ENCODE data around the gene EGFL7. TPM values are rescaled to one million over a fixed set of nuclear protein-coding genes. Genes with fewer than 3 reads are reported as not detected.

EGFL7 gene
- total RNA-seq, 1 experiment from 2014 or later = 38.0 TPM

GRCh38 chr9:136656183-136656738 lies 6.5 kb upstream of the EGFL7 start:
- H3K27ac Mint-ChIP-seq = no peak overlapping the region
- no CpG with 5 or more reads among the region's 11 CpGs for WGBS (ENCODE audit: extremely low coverage, insufficient read length, low lambda C conversion rate)

More at GRCh38 chr9:136656183-136656738, 6.5 kb upstream of the EGFL7 start:
- Histone ChIP-seq H3K4me1 (ENCODE audit: insufficient read depth, low read length) (no peaks in the 10 kb centered on the region), H3K4ac (ENCODE audit: low read depth, low read length) (no peak overlapping the region), H3K4me2 (ENCODE audit: insufficient read depth, insufficient read length, low read length) (no peak overlapping the region), H3K23ac (ENCODE audit: insufficient read length, low read depth, low read length) (no peak overlapping the region), H2BK5ac (ENCODE audit: insufficient read length, low read length) (no peak overlapping the region), H2BK120ac (ENCODE audit: low read depth, low read length, poor library complexity, severe bottlenecking) (no peak overlapping the region), H3K9ac (ENCODE audit: extremely low read depth, insufficient read length, low read length) (no peak overlapping the region), H3K9me3 (ENCODE audit: control insufficient read depth, low read depth, low read length) (no peaks in the 10 kb centered on the region), H4K8ac (replicated peaks; ENCODE audit: insufficient read length, low read depth, low read length) (no peak overlapping the region), H3K27me3 (ENCODE audit: insufficient read depth, low read length) (no peaks in the 10 kb centered on the region), H3K23me2 (ENCODE audit: insufficient read length, low read depth, low read length, poor library complexity, severe bottlenecking) (no peaks in the 10 kb centered on the region), H3K18ac (ENCODE audit: insufficient read length, low read depth, low read length) (no peak overlapping the region), H3K27ac (ENCODE audit: insufficient read length, low read depth, low read length) (no peak overlapping the region), H2AK5ac (ENCODE audit: insufficient read length, low read length) (no peak overlapping the region), H3K14ac (ENCODE audit: insufficient read depth, low read length) (no peak overlapping the region), H4K20me1 (ENCODE audit: control insufficient read depth, insufficient read depth, insufficient read length) (no peaks in the 10 kb centered on the region), H3K56ac (ENCODE audit: insufficient read length, low read depth, low read length) (no peak overlapping the region), H3K79me2 (ENCODE audit: insufficient read depth, low read length) (no peaks in the 10 kb centered on the region), H2BK15ac (ENCODE audit: low read depth, low read length) (no peak overlapping the region), H3K79me1 (ENCODE audit: insufficient read depth, low read depth, low read length, poor library complexity, severe bottlenecking) (no peaks in the 10 kb centered on the region), H4K5ac (ENCODE audit: insufficient read length, low read depth, low read length) (no peak overlapping the region), H2AFZ (ENCODE audit: low read length) (no peak overlapping the region), H4K91ac (ENCODE audit: insufficient read length, low read depth, low read length) (no peak overlapping the region), H2BK20ac (ENCODE audit: low read depth, low read length, poor library complexity, severe bottlenecking) (no peak overlapping the region), H2BK12ac (ENCODE audit: insufficient read length, low read depth, low read length) (no peak overlapping the region), H3T11ph (ENCODE audit: low read length) (no peak overlapping the region)
- no peaks in the 10 kb centered on the region for H3K36me3 Mint-ChIP-seq (ENCODE audit: insufficient read depth in 1 of 3, low read depth in 3 of 3)
- H3K27me3 Mint-ChIP-seq (ENCODE audit: low read depth) = 0 out of 2 replicates have a peak, but pooled peaks cover 3% of the 10 kb centered on the region
- no peak overlapping the region for H3K4me3 Mint-ChIP-seq
- H3K4me1 Mint-ChIP-seq = peaks cover 0 to 2% of the 10 kb centered on the region in 2 experiments; a peak in 1 of 4 replicates
- TF ChIP-seq, protein P1, sequence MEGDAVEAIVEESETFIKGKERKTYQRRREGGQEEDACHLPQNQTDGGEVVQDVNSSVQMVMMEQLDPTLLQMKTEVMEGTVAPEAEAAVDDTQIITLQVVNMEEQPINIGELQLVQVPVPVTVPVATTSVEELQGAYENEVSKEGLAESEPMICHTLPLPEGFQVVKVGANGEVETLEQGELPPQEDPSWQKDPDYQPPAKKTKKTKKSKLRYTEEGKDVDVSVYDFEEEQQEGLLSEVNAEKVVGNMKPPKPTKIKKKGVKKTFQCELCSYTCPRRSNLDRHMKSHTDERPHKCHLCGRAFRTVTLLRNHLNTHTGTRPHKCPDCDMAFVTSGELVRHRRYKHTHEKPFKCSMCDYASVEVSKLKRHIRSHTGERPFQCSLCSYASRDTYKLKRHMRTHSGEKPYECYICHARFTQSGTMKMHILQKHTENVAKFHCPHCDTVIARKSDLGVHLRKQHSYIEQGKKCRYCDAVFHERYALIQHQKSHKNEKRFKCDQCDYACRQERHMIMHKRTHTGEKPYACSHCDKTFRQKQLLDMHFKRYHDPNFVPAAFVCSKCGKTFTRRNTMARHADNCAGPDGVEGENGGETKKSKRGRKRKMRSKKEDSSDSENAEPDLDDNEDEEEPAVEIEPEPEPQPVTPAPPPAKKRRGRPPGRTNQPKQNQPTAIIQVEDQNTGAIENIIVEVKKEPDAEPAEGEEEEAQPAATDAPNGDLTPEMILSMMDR (conservative IDR thresholded peaks at IDR 0.05) = no peak
- DNase-seq = no peak
- no peaks in the 10 kb centered on the region for H3K9me3 Mint-ChIP-seq

Data from H9 (cell line).